ENCODE results near the gene SYDE1. TPM values are rescaled to one million over a fixed set of nuclear protein-coding genes. Genes with fewer than 3 reads are reported as not detected.

Gene SYDE1
- total and polyA plus RNA-seq, 2 donors (not counting 1 experiment from before 2014, with no cell fraction given): not detected

GRCh38 chr19:15137777-15138176, 30.6 kb downstream of the SYDE1 start:
- POLR2A ChIA-PET: no interaction called here
- ATAC-seq (ENCODE audit: low read depth) (no peak), DNase-seq (no peak)
- no peak for TF ChIP-seq EZH2 (IDR thresholded peaks at IDR 0.05; ENCODE audit: borderline replicate concordance, insufficient read depth, low read depth, low read length, poor library complexity, severe bottlenecking)
- TF ChIP-seq, protein P1, sequence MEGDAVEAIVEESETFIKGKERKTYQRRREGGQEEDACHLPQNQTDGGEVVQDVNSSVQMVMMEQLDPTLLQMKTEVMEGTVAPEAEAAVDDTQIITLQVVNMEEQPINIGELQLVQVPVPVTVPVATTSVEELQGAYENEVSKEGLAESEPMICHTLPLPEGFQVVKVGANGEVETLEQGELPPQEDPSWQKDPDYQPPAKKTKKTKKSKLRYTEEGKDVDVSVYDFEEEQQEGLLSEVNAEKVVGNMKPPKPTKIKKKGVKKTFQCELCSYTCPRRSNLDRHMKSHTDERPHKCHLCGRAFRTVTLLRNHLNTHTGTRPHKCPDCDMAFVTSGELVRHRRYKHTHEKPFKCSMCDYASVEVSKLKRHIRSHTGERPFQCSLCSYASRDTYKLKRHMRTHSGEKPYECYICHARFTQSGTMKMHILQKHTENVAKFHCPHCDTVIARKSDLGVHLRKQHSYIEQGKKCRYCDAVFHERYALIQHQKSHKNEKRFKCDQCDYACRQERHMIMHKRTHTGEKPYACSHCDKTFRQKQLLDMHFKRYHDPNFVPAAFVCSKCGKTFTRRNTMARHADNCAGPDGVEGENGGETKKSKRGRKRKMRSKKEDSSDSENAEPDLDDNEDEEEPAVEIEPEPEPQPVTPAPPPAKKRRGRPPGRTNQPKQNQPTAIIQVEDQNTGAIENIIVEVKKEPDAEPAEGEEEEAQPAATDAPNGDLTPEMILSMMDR (IDR thresholded peaks at IDR 0.05): no peak
- H3K36me3 ChIP-seq (replicated peaks in 1 of 2; ENCODE audit: control extremely low read depth in 1 of 2, control insufficient read depth in 1 of 2, extremely low read depth in 1 of 2, insufficient read depth in 2 of 2, low read length in 1 of 2): no peaks in the 10 kb centered on the region
- no peaks in the 10 kb centered on the region for H3K79me2 ChIP-seq (ENCODE audit: control insufficient read depth, insufficient read depth, low read length)
- peaks cover 1 to 16% (median 4%) of the 10 kb centered on the region in 3 donors for H3K9me3 ChIP-seq (ENCODE audit: control extremely low read depth in 1 of 3, control insufficient read depth in 2 of 3, insufficient read depth in 1 of 3, low read length in 2 of 3)
- intact Hi-C loops (cut with micrococcal nuclease): no loop called here
- H3K9me3 Mint-ChIP-seq (ENCODE audit: insufficient read depth): peaks cover 1% of the 10 kb centered on the region
- no peak overlapping the region for H3K27ac ChIP-seq (ENCODE audit: low read length in 2 of 2)
- CTCF ChIA-PET: no interaction called here
- peaks cover 0 to 2% (median 0%) of the 10 kb centered on the region in 4 experiments for H3K27me3 ChIP-seq (replicated peaks in 1 of 4; ENCODE audit: control extremely low read depth in 1 of 4, control insufficient read depth in 3 of 4, insufficient read depth in 4 of 4, low read length in 3 of 4)
- H4K20me1 ChIP-seq (ENCODE audit: control insufficient read depth, insufficient read depth, low read length, poor library complexity, severe bottlenecking): no peaks in the 10 kb centered on the region
- no peak overlapping the region for H3K4me2 ChIP-seq (replicated peaks; ENCODE audit: low read depth, low read length, poor library complexity, severe bottlenecking)
- H3K27me3 Mint-ChIP-seq: peaks cover 18% of the 10 kb centered on the region
- no peak overlapping the region for H2AFZ ChIP-seq (ENCODE audit: insufficient read depth, low read depth, low read length, poor library complexity, severe bottlenecking)
- H3K27ac Mint-ChIP-seq: no peak overlapping the region
- H3K9ac ChIP-seq (ENCODE audit: low read length): no peak overlapping the region
- no peaks in the 10 kb centered on the region for H3K4me1 Mint-ChIP-seq
- no peak overlapping the region for H3K4me3 ChIP-seq (ENCODE audit: control extremely low read depth in 1 of 5, extremely low read depth in 1 of 5, insufficient read depth in 1 of 5, low read depth in 2 of 5, low read length in 4 of 5)
- H3K4me3 Mint-ChIP-seq: no peak overlapping the region
- H3K4me1 ChIP-seq (ENCODE audit: control insufficient read depth in 2 of 2, insufficient read depth in 2 of 2, low read length in 2 of 2): no peaks in the 10 kb centered on the region

DNA sequence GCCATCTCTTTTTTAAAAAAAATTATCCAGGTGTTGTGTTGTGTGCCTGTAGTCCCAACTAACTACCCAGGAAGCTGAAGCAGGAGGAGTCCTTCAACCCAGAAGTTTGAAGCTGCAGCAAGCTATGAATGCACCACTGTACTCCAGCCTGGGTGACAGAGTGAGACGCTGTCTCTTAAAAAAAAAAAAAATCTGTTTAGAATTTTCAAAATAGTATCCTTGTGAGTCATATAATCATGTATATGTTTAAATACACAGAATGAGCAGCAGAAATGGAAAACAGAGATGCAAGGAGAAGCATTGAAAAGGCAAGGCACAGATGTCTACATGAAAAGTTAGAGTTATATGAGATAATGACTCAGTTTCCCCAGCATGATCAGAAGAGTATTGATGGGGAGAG, 31.2 kb downstream of the SYDE1 start:
- no peak overlapping the region for H3K4me3 Mint-ChIP-seq
- H3K4me3 ChIP-seq (ENCODE audit: control extremely low read depth in 1 of 5, extremely low read depth in 1 of 5, insufficient read depth in 1 of 5, low read depth in 2 of 5, low read length in 4 of 5): no peak overlapping the region
- peaks cover 1 to 16% (median 4%) of the 10 kb centered on the region in 3 donors for H3K9me3 ChIP-seq (ENCODE audit: control extremely low read depth in 1 of 3, control insufficient read depth in 2 of 3, insufficient read depth in 1 of 3, low read length in 2 of 3)
- no peak for ATAC-seq (ENCODE audit: low read depth)
- ChIA-PET CTCF (no interaction called here), POLR2A (no interaction called here)
- TF ChIP-seq EZH2 (IDR thresholded peaks at IDR 0.05; ENCODE audit: borderline replicate concordance, insufficient read depth, low read depth, low read length, poor library complexity, severe bottlenecking): no peak
- TF ChIP-seq, protein P1 (IDR thresholded peaks at IDR 0.05): no peak
- H3K27me3 ChIP-seq (replicated peaks in 1 of 4; ENCODE audit: control extremely low read depth in 1 of 4, control insufficient read depth in 3 of 4, insufficient read depth in 4 of 4, low read length in 3 of 4): peaks cover 0 to 2% (median 0%) of the 10 kb centered on the region in 4 experiments
- no peaks in the 10 kb centered on the region for H3K79me2 ChIP-seq (ENCODE audit: control insufficient read depth, insufficient read depth, low read length)
- peaks cover 1% of the 10 kb centered on the region for H3K9me3 Mint-ChIP-seq (ENCODE audit: insufficient read depth)
- peaks cover 18% of the 10 kb centered on the region for H3K27me3 Mint-ChIP-seq
- H3K27ac ChIP-seq (ENCODE audit: low read length in 2 of 2): no peak overlapping the region
- intact Hi-C loops (cut with micrococcal nuclease): no loop called here
- WGBS (ENCODE audit: insufficient coverage): no CpG with 5 or more reads among the region's 1 CpG
- no peak overlapping the region for H3K4me2 ChIP-seq (replicated peaks; ENCODE audit: low read depth, low read length, poor library complexity, severe bottlenecking)
- no peaks in the 10 kb centered on the region for H3K4me1 ChIP-seq (ENCODE audit: control insufficient read depth in 2 of 2, insufficient read depth in 2 of 2, low read length in 2 of 2)
- no peaks in the 10 kb centered on the region for H3K36me3 ChIP-seq (replicated peaks in 1 of 2; ENCODE audit: control extremely low read depth in 1 of 2, control insufficient read depth in 1 of 2, extremely low read depth in 1 of 2, insufficient read depth in 2 of 2, low read length in 1 of 2)
- H2AFZ ChIP-seq (ENCODE audit: insufficient read depth, low read depth, low read length, poor library complexity, severe bottlenecking): no peak overlapping the region
- no peaks in the 10 kb centered on the region for H3K4me1 Mint-ChIP-seq
- no peak for DNase-seq
- no peaks in the 10 kb centered on the region for H4K20me1 ChIP-seq (ENCODE audit: control insufficient read depth, insufficient read depth, low read length, poor library complexity, severe bottlenecking)
- no peak overlapping the region for H3K9ac ChIP-seq (ENCODE audit: low read length)
- no peak overlapping the region for H3K27ac Mint-ChIP-seq

All from B cell (primary cell).